NCI-H146 (cell line): ENCODE data around the gene IL7R.

Source experiments
- DNase-seq: peaks from one replicate; lab custom pipeline; 2025; lab: John Stamatoyannopoulos, UW

Gene IL7R

GRCh38 chr5:35908228-35908627, 51.5 kb downstream of the IL7R start:
- no peak for DNase-seq

- no peak for DNase-seq
Observed at GRCh38 chr5:35908814-35909213, 52.1 kb downstream of the IL7R start.

DNA sequence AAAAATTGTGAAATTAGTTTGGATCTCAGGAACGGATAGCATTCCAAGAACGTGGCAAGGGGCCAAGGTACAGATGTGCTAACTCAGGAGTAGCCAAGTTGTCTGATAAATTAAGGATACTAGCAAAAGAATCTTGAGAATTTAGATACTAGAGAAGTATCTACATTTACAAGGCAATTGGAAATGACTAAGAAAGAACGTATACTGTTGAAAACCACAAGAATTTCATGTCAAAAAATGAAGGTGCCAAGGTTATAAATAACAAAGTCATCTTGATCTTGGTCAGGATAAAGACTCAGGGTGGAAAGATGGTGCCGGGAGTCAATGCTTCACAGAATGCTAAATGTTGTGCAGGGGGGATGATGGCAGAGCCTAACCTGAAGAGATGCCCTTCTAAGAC, 62.5 kb downstream of the IL7R start:
- DNase-seq = no peak

GRCh38 chr5:35920890-35921289, 64.2 kb downstream of the IL7R start:
- DNase-seq = no peak

DNA sequence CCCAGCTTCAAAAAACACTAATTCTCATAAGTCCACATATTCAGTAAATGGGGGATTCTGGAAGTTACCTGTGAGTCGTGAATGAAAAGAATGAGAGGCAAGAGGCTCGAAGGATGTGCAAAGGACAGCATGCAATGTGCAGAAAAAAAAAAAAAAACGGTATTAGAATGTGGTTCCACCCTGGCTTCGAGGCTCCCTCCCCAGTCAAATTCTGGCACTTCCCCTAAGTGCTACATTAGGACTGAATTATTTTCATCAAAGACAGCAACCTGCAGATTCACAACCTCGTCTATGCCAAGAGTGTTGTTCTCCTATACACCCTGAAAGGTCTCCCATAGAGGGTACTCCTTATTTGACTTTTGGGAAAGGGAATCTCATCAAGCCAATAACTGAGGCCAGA, 65.2 kb downstream of the IL7R start:
- DNase-seq = no peak

DNA sequence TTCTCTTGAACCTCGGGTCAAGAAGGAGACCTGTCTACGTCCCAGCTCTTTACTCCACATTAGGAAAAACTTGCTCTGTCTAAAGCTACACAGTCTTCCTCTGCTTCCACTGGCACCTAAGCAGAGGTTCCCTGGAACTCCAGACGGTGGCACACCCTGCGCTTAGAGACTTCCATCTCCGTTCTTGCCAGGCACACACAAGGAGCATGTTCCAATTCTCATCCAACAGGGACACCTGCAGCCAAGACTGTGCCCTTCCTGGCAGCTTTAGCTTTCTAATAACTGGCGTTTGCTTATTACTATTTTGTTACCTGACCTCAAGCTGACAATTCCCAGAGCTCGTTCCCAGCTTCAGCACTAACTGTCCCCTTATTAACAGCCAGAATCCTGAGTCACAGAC, 65.8 kb downstream of the IL7R start:
- no peak for DNase-seq

- DNase-seq = no peak
Observed at GRCh38 chr5:35924122-35924949, 67.6 kb downstream of the IL7R start.

DNA sequence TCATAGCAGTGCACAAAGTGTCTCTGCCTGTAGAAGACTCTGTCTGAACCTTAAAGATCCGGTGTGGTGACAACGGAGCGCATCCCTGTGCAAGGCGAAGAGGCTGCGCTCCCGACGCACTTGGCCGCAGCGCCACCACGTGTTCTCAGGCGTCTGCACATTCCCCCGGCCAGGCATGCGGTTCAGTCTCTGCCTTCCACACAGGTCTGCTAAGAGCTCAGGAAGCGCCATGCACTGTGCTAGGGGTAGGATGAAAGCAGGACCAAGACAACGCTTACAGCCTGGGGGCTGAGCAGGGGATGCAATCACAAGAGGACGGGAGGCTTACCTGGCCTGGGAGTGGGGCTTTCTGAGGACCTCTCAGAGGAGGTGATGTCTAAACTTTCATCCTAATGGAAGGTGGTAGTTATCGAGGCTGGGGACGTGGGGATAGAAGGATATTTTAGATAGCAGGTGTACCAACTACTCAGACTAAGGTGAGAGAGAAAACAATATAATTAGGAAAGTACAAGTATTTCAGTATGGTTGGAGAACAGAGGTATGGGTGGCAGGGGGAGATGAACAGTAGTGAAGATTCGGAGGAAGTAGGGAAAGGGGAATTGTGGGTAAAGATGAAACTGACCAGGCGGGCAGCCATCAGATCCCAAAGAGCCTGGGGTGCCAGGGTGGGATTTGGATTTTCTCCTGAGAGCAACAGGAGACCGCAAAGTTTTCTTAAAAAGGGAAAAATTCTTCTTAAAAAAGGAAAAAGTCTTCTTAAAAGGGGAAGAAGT, 68.4 kb downstream of the IL7R start:
- DNase-seq = no peak

GRCh38 chr5:35926389-35927051, 69.8 kb downstream of the IL7R start:
- peak; percentile 19 for DNase-seq
